Subcutaneous adipose tissue (tissue), 4 donors: Measurements from ENCODE around the gene CDK5R1. TPM values are rescaled to one million over a fixed set of nuclear protein-coding genes. Genes with fewer than 3 reads are reported as not detected.

Source experiments
- CTCF ChIP-seq: fragments of 450-650 bp; IDR thresholded peaks from one replicate; pipeline ENCODE4 v1.5.1; 2016; ENCODE audit warnings: low read depth, mild to moderate bottlenecking, control low read depth, antibody characterized with exemption, moderate library complexity
- total RNA-seq, 4 donors: library from RNA; depleted of rRNA; stranded (reverse); fragments of >200 nt; gene quantifications; one replicate each; pipeline ENCODE4 v1.1.0, GENCODE V29; 2016

The CDK5R1 gene
- total RNA-seq, 4 donors from 2014 or later, result 0.33 to 3.1 (median 0.41) TPM

GRCh38 chr17:32494621-32495358 is 8.0 kb downstream of the CDK5R1 start:
- no peak for TF ChIP-seq CTCF

- no peak for TF ChIP-seq CTCF
Measured at GRCh38 chr17:32495359-32496231, 8.8 kb downstream of the CDK5R1 start.

- no peak for TF ChIP-seq CTCF
Measured at GRCh38 chr17:32496395-32497073, 9.7 kb downstream of the CDK5R1 start.

- no peak for TF ChIP-seq CTCF
Measured at GRCh38 chr17:32497431-32498205, 10.8 kb downstream of the CDK5R1 start.

GRCh38 chr17:32498391-32498790 is 11.6 kb downstream of the CDK5R1 start:
- TF ChIP-seq CTCF, result no peak

GRCh38 chr17:32502013-32502412 is 15.2 kb downstream of the CDK5R1 start:
- TF ChIP-seq CTCF, result no peak
